K562 (cell line): ENCODE measurements around the gene MRPL27. TPM values are rescaled to one million over a fixed set of nuclear protein-coding genes. Genes with fewer than 3 reads are reported as not detected.
A peak's percentile ranks its signal among the peaks of the same experiment; 100 is the strongest.

Experiments
- ATAC-seq: fragments of 200-7000 bp; cut with Tn5 transposase; 3 replicates; pipeline ENCODE4 v1.9.1; 2020; ENCODE audit warnings: moderate library complexity
- BruUV-seq: library from RNA; stranded (reverse); fragments of 400-500 nt; replicated peaks from 2 replicates; lab custom pipeline; 2021; lab: Mats Ljungman, UMichigan
- CTCF ChIA-PET: fragments of 300-600 bp; formaldehyde crosslinking; extraction: SDS; loops from one replicate; lab custom pipeline; 2021; ENCODE audit warnings: low intra/inter-chr PET ratio; lab: Yijun Ruan, JAX
- POLR2A ChIA-PET: fragments of 300-600, 350-650 bp; sonication (Branson Sonifier 250); formaldehyde crosslinking; extraction: SDS; loops from one replicate; lab custom pipeline; 2021; ENCODE audit warnings: antibody characterized with exemption, inconsistent platforms; lab: Yijun Ruan, JAX
- DNase-seq, 4 experiments: peaks; one replicate each; pipeline versions ENCODE4 v3.0.0 to v3.0.0-alpha.2; 2011 to 2018; ENCODE audit warnings: low spot score in 3 of 4, mixed read lengths in 3 of 4; ENCODE audit errors: extremely low read depth in 1 of 4
- FAIRE-seq: peaks from 2 replicates; lab custom pipeline; 2011; peaks lifted over from hg19 to GRCh38; lab: Jason Lieb, UNC
- H2AFZ ChIP-seq: 2 replicates; pipeline ENCODE4 v1.6.0; 2011; ENCODE audit warnings: low read depth, low read length, control low read depth, inconsistent platforms
- H3K27ac ChIP-seq: fragments of 200-600 bp; 3 replicates; pipeline ENCODE4 v1.8.0; 2011; ENCODE audit warnings: low read depth, mild to moderate bottlenecking, control low read depth, inconsistent platforms, low read length, moderate library complexity, mixed read lengths; ENCODE audit errors: extremely low read depth
- H3K27me3 ChIP-seq, 2 experiments: fragments of 300-600 bp in 1 of 2; 2 replicates in 1 of 2; 3 replicates in 1 of 2; pipeline versions ENCODE4 v1.6.0 to v1.8.0; 2011; ENCODE audit warnings: inconsistent platforms in 2 of 2, low read length in 2 of 2, mild to moderate bottlenecking in 1 of 2, mixed read lengths in 1 of 2, moderate library complexity in 1 of 2; ENCODE audit not compliant: control insufficient read depth in 2 of 2, insufficient read depth in 2 of 2
- H3K36me3 ChIP-seq: fragments of 300-600 bp; 3 replicates; pipeline ENCODE4 v1.8.0; 2011; ENCODE audit warnings: mild to moderate bottlenecking, low read length, inconsistent platforms; ENCODE audit not compliant: control insufficient read depth, insufficient read depth
- H3K4me1 ChIP-seq, 2 experiments: fragments of 200-600 bp in 1 of 2; replicated peaks in 1 of 2; 2 replicates in 1 of 2; 3 replicates in 1 of 2; pipeline versions ENCODE4 v1.5.1 to v1.8.0; 2011; ENCODE audit warnings: inconsistent platforms in 2 of 2, low read length in 2 of 2, mild to moderate bottlenecking in 1 of 2, mixed read lengths in 1 of 2, moderate library complexity in 1 of 2; ENCODE audit not compliant: control insufficient read depth in 2 of 2, insufficient read depth in 2 of 2
- H3K4me2 ChIP-seq: 2 replicates; pipeline ENCODE4 v1.6.1; 2011; ENCODE audit warnings: low read length, control low read depth, inconsistent platforms, mixed read lengths; ENCODE audit not compliant: insufficient read depth
- H3K4me3 ChIP-seq: fragments of 200-600 bp; sonication (generic), shearing (Covaris generic); 2 replicates; pipeline ENCODE4 v1.5.1; 2016; ENCODE audit warnings: control low read depth, inconsistent platforms
- H3K79me2 ChIP-seq: fragments of 200-600 bp; 3 replicates; pipeline ENCODE4 v1.8.0; 2011; ENCODE audit warnings: low read length, inconsistent platforms; ENCODE audit not compliant: control insufficient read depth, insufficient read depth
- H3K9ac ChIP-seq, 2 experiments: 2 replicates each; pipeline versions ENCODE4 v1.6.0 to v1.6.1; 2011; ENCODE audit warnings: low read depth in 2 of 2, low read length in 2 of 2, control low read depth in 1 of 2, inconsistent platforms in 1 of 2, mild to moderate bottlenecking in 1 of 2, mixed read lengths in 1 of 2; ENCODE audit not compliant: insufficient read depth in 1 of 2
- H3K9me1 ChIP-seq: one replicate; pipeline ENCODE4 v1.6.0; 2011; ENCODE audit warnings: inconsistent platforms, mild to moderate bottlenecking, low read length, moderate library complexity; ENCODE audit not compliant: control insufficient read depth, insufficient read depth
- H3K9me3 ChIP-seq: replicated peaks from 2 replicates; pipeline ENCODE4 v1.5.1; 2011; ENCODE audit warnings: low read depth, low read length, inconsistent platforms; ENCODE audit not compliant: control insufficient read depth, insufficient read depth
- H4K20me1 ChIP-seq: replicated peaks from 2 replicates; pipeline ENCODE4 v1.6.1; 2011; ENCODE audit warnings: low read length, inconsistent platforms, mixed read lengths; ENCODE audit not compliant: control insufficient read depth, insufficient read depth
- ARID1B ChIP-seq: fragments of 450-650 bp; IDR thresholded peaks from 2 replicates; pipeline ENCODE4 v1.6.1; 2016; ENCODE audit warnings: antibody characterized with exemption, mild to moderate bottlenecking, inconsistent platforms
- CTBP1 ChIP-seq: fragments of 450-650 bp; IDR thresholded peaks from 2 replicates; pipeline ENCODE4 v1.6.1; 2016; ENCODE audit warnings: borderline replicate concordance
- HCFC1 ChIP-seq: IDR thresholded peaks from 2 replicates; pipeline ENCODE4 v1.6.1; 2012; ENCODE audit warnings: low read depth, low read length, improper control_type of control experiment
- HMG20B ChIP-seq: fragments of 250-450 bp; sonication (Bioruptor Pico); IDR thresholded peaks from 2 replicates; pipeline ENCODE4 v1.5.0; 2021; ENCODE audit warnings: mild to moderate bottlenecking
- RBM25 ChIP-seq: fragments of 200-400 bp; formaldehyde crosslinking; IDR thresholded peaks from 2 replicates; pipeline ENCODE4 v1.6.1; 2018; ENCODE audit warnings: low read length, low read depth, moderate library complexity; ENCODE audit not compliant: severe bottlenecking
- SMAD3 ChIP-seq: fragments of 450-650 bp; formaldehyde crosslinking; conservative IDR thresholded peaks from 2 replicates; pipeline ENCODE4 v1.4.0; 2020; ENCODE audit warnings: mild to moderate bottlenecking
- WGBS: fragments of 100-300 bp; shearing (Covaris generic); methylation state at CpG from one replicate; pipeline ENCODE4 v1.1.6; 2016; ENCODE audit warnings: low coverage, mixed read lengths; ENCODE audit not compliant: insufficient coverage; ENCODE audit errors: missing lambda C conversion rate; 5-methylcytosine and 5-hydroxymethylcytosine counted together
- in situ Hi-C: fragments of 300-500 bp; cut with MboI; formaldehyde crosslinking; loops from 4 replicates; pipeline ENCODE4 v1.15.0; 2018; ENCODE audit warnings: inconsistent platforms, mixed read lengths
- intact Hi-C: fragments of 100-400 bp; cut with micrococcal nuclease; formaldehyde crosslinking; loops from 2 replicates; pipeline ENCODE4 v1.14.2; 2022
- polyA plus RNA-seq, 8 experiments: library from polyadenylated mRNA; depleted of rRNA in 4 of 8; stranded (reverse) in 5 of 8; unstranded in 3 of 8; fragments of >200 nt; fragmentation: Nextera tagmentation in 2 of 8; fragmentation: Illumina TruSeq in 1 of 8; extraction: Ambion mirVana in 2 of 8; extraction: Trizol in 1 of 8; gene quantifications; 2 replicates each; pipeline versions ENCODE4 v1.2.1 to v1.2.3, GENCODE V29; 2011 to 2014; ENCODE audit warnings: inconsistent platforms in 1 of 8, missing spikeins in 1 of 8
- total RNA-seq, 7 experiments: library from RNA; depleted of rRNA in 6 of 7; stranded (reverse); fragments of >200 nt in 6 of 7; fragmentation: Illumina TruSeq in 2 of 7; extraction: Trizol in 2 of 7; gene quantifications; 2 replicates each; pipeline versions ENCODE4 v1.2.1 to v1.2.3, GENCODE V29; 2011 to 2021; ENCODE audit warnings: low replicate concordance in 1 of 7
- TF ChIP-seq, protein P1 (sequence below): sonication (generic); formaldehyde crosslinking; IDR thresholded peaks from 2 replicates; pipeline ENCODE4 v1.8.1; 2023; ENCODE audit warnings: mild to moderate bottlenecking, missing genetic modification reagents, moderate library complexity
- TF ChIP-seq, protein P2 (sequence below): fragments of 450-650 bp; conservative IDR thresholded peaks from 2 replicates; pipeline ENCODE4 v1.6.1; 2016; ENCODE audit warnings: missing genetic modification characterization, low read depth, mild to moderate bottlenecking, control low read depth, missing compliant biosample characterization

MRPL27 gene
- total and polyA plus RNA-seq, 9 of the 15 experiments (the other 6 are each of a cell fraction or from before 2014, with no cell fraction given), result 96.3 to 401 (median 142) TPM

DNA sequence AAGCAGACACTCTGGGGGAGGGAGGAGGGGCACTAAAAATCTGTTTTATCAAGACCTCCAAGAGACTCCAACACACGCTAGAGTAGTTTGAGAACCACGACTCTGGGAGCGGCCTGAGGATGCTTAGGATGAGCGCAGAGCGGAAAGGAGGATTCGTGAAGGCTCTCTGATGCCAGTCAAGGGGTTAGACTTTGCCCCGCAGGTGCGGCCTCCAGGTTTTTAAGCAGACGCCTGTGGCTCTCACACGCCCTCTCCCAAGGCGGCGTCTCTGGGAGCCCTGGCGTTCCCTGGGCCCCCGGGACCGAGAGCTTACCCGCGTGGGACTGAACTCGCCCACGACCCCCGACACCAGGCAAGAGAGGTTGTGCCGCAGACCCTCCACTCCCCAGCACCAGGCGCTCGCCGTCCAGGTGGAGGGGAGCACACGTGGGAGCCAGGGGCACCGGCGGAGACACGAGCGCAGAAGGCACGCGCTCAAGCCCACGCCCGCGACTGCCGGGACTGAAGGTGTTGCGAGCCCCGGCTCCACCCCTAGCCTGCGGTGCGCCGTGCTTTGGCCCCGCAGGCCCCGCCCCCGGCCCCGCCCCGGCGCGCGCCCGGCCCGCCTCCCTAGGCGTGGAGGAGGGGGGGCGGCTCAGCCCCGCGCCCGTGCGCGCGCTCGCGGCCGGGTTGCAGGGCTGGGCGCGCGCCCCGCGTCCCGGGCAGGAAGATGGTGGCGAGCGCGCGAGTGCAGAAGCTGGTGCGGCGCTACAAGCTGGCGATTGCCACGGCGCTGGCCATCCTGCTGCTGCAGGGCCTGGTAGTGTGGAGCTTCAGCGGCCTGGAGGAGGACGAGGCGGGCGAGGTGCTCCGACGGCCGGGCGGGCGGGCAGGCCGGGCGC, 27.3 kb downstream of the MRPL27 start, which contains the start of gene XYLT2 (continued):
- TF ChIP-seq, protein P1, sequence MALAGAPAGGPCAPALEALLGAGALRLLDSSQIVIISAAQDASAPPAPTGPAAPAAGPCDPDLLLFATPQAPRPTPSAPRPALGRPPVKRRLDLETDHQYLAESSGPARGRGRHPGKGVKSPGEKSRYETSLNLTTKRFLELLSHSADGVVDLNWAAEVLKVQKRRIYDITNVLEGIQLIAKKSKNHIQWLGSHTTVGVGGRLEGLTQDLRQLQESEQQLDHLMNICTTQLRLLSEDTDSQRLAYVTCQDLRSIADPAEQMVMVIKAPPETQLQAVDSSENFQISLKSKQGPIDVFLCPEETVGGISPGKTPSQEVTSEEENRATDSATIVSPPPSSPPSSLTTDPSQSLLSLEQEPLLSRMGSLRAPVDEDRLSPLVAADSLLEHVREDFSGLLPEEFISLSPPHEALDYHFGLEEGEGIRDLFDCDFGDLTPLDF, result no peak
- TF ChIP-seq HCFC1, result 0 out of 2 replicates have a peak, but pooled peaks have one; percentile 33
- TF ChIP-seq, protein P2, sequence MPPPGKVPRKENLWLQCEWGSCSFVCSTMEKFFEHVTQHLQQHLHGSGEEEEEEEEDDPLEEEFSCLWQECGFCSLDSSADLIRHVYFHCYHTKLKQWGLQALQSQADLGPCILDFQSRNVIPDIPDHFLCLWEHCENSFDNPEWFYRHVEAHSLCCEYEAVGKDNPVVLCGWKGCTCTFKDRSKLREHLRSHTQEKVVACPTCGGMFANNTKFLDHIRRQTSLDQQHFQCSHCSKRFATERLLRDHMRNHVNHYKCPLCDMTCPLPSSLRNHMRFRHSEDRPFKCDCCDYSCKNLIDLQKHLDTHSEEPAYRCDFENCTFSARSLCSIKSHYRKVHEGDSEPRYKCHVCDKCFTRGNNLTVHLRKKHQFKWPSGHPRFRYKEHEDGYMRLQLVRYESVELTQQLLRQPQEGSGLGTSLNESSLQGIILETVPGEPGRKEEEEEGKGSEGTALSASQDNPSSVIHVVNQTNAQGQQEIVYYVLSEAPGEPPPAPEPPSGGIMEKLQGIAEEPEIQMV, result no peak
- TF ChIP-seq, all 486 proteins: peak for 75

DNA sequence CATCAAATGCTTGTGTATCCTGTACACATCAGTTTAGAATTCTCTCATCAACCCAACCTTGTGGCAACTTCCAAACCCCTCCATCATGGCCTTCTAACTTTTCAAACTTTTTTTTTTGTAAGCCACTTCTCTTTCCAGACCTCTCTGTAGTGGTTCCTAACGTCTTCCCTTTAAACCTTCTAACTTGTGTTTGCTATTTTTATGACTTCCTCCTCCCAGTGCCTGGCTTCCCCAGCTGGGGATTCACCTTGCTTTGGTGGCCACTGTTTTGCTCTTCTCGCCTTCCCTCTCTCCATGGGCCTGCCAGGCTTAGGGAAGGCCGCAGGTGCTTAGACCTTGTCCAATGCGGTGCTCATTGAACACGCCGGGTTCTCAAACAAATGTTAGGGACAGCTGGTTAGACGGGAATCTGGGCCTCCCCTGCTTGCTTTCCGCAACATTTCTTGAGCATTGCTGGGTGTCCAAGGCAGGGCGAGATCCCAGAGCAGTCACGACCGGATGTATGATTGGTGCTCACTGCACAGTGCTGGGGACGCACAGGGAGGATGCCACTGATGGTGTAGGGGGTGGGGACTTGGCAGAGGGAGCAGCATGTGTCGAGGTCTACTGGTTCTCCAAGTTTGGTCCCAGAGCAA, 28.1 kb downstream of the MRPL27 start:
- Histone ChIP-seq H3K4me1 (peaks cover 8 to 29% of the 10 kb centered on the region in 2 experiments; a peak in 4 of 5 replicates), H3K79me2 (peaks cover 18% of the 10 kb centered on the region), H3K27ac (no peak overlapping the region), H3K27me3 (no peaks in the 10 kb centered on the region), H3K9ac (peak overlapping the region in 1 of 2 experiments; percentile 31; a peak in 1 of 4 replicates), H3K4me3 (no peak overlapping the region), H3K9me1 (peaks cover 3% of the 10 kb centered on the region), H2AFZ (peak overlapping the region; percentile 99), H3K9me3 (peaks cover 6% of the 10 kb centered on the region), H3K4me2 (peak overlapping the region; percentile 90; the same call in 1 of the 2 replicates), H3K36me3 (no peaks in the 10 kb centered on the region), H4K20me1 (no peaks in the 10 kb centered on the region; the same call in 1 of the 2 replicates)
- WGBS, result 71% methylated on average over 13 of the region's 13 CpGs
- intact Hi-C loops, result no loop called here
- DNase-seq (no peak), ATAC-seq (no peak; the same call in 2 of the 3 replicates), FAIRE-seq (peak; percentile 78)
- in situ Hi-C loops, result no loop called here
- no TSS peak for BruUV-seq
- POLR2A ChIA-PET, result no interaction called here
- CTCF ChIA-PET, result interaction anchor here (0.7 kb wide), 1 partner anchor 70 kb away, joined by 3 read pairs; no protein-coding TSS in a partner anchor
- TF ChIP-seq RBM25 (no peak), SMAD3 (no peak), CTBP1 (no peak), HMG20B (no peak), ARID1B (no peak)
